ENCODE measurements around the gene NPAS3.

NPAS3 gene

DNA sequence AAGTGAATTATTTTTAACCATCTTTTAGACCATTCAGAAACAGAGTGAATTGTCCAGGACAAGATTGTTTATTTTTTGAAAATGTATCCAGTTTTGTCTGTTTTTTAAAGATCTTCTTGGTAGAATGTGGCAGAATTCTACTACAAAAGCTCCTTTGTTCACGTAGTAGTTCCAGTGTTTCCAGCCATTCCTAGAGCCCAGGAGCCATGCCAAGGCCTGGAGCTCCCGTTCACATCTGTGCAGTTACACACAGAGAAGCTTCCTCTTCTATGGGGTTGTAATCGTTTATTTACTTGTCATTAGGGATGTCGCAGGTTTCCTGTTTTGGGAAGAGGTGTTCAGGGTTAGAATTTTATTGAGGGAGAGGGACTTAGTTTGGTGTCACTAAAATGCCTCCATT is 409.8 kb downstream of the NPAS3 start:
- Histone ChIP-seq H3K4me3 (replicated peaks; ENCODE audit: insufficient read depth, low read length) (no peak overlapping the region), H3K27ac (replicated peaks) (no peak overlapping the region), H3K27me3 (ENCODE audit: insufficient read depth, poor library complexity, severe bottlenecking) (no peaks in the 10 kb centered on the region)
- no peak for DNase-seq (ENCODE audit: low read depth in 1 of 2, low spot score in 1 of 2)
- TF ChIP-seq, protein P1, sequence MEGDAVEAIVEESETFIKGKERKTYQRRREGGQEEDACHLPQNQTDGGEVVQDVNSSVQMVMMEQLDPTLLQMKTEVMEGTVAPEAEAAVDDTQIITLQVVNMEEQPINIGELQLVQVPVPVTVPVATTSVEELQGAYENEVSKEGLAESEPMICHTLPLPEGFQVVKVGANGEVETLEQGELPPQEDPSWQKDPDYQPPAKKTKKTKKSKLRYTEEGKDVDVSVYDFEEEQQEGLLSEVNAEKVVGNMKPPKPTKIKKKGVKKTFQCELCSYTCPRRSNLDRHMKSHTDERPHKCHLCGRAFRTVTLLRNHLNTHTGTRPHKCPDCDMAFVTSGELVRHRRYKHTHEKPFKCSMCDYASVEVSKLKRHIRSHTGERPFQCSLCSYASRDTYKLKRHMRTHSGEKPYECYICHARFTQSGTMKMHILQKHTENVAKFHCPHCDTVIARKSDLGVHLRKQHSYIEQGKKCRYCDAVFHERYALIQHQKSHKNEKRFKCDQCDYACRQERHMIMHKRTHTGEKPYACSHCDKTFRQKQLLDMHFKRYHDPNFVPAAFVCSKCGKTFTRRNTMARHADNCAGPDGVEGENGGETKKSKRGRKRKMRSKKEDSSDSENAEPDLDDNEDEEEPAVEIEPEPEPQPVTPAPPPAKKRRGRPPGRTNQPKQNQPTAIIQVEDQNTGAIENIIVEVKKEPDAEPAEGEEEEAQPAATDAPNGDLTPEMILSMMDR (IDR thresholded peaks at IDR 0.05; ENCODE audit: insufficient read depth, low read length): no peak
- TF ChIP-seq GABPA (IDR thresholded peaks at IDR 0.05; ENCODE audit: low read depth): no peak

DNA sequence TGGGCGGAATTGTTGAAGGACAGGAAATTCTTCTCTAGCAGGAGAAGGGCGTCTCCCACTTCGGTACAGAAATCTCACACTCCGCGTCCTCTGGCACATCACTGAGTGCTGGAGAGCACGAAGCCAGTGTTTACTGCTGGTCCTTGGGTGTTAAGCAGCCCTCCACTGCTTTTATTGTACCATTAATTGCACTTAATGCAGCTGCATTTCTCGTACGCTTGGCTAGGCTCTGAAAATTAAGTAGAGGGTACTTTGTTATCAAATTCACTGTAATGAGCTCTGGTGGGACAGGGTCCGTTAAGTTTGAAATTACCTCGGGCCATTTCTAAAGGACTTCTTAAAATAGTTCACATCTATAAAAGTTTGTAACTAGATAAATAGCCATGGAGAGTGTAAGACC is 411.2 kb downstream of the NPAS3 start:
- Histone ChIP-seq H3K27me3 (ENCODE audit: insufficient read depth, poor library complexity, severe bottlenecking) (no peaks in the 10 kb centered on the region), H3K27ac (replicated peaks) (no peak overlapping the region), H3K4me3 (replicated peaks; ENCODE audit: insufficient read depth, low read length) (no peak overlapping the region)
- DNase-seq (ENCODE audit: low read depth in 1 of 2, low spot score in 1 of 2): no peak
- TF ChIP-seq, protein P2, sequence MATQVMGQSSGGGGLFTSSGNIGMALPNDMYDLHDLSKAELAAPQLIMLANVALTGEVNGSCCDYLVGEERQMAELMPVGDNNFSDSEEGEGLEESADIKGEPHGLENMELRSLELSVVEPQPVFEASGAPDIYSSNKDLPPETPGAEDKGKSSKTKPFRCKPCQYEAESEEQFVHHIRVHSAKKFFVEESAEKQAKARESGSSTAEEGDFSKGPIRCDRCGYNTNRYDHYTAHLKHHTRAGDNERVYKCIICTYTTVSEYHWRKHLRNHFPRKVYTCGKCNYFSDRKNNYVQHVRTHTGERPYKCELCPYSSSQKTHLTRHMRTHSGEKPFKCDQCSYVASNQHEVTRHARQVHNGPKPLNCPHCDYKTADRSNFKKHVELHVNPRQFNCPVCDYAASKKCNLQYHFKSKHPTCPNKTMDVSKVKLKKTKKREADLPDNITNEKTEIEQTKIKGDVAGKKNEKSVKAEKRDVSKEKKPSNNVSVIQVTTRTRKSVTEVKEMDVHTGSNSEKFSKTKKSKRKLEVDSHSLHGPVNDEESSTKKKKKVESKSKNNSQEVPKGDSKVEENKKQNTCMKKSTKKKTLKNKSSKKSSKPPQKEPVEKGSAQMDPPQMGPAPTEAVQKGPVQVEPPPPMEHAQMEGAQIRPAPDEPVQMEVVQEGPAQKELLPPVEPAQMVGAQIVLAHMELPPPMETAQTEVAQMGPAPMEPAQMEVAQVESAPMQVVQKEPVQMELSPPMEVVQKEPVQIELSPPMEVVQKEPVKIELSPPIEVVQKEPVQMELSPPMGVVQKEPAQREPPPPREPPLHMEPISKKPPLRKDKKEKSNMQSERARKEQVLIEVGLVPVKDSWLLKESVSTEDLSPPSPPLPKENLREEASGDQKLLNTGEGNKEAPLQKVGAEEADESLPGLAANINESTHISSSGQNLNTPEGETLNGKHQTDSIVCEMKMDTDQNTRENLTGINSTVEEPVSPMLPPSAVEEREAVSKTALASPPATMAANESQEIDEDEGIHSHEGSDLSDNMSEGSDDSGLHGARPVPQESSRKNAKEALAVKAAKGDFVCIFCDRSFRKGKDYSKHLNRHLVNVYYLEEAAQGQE (IDR thresholded peaks at IDR 0.05; ENCODE audit: insufficient replicate concordance, low read depth): no peak
- TF ChIP-seq POLR2AphosphoS5 (IDR thresholded peaks at IDR 0.05; ENCODE audit: low read depth) (no peak), SPI1 (IDR thresholded peaks at IDR 0.05; ENCODE audit: borderline replicate concordance, low read depth) (no peak)
- TF ChIP-seq, protein P1 (IDR thresholded peaks at IDR 0.05; ENCODE audit: insufficient read depth, low read length): no peak

DNA sequence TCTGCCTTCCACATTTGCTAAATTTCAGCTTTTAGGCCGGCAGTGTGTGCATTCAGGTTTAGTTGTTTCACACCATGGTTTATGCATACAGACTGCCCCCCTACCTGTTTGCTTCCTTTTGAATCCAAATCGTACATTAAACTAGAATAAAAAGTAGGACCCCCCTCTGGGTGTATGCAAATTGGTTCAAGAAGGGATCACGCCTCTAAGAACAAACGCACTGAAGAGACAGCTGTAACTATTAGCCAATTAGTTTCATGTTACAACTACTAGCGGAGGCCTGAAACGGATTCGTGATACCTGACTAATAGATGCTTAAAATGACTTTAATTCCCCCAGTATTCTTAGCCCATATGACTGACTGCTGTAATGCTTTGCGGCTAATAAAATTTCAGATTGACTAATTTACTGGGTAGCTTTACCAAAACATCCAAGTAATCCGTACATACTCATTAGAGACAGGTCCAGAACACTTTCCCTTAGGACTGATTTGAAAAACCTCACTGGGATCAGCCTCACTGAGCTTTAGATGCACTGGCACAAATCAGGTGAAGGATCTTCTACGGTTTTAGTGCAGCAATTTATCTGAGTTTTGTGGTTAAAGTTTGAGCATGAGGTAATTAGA is 411.8 kb downstream of the NPAS3 start:
- no peak overlapping the region for H3K27ac ChIP-seq (replicated peaks)
- TF ChIP-seq, protein P2 (IDR thresholded peaks at IDR 0.05; ENCODE audit: insufficient replicate concordance, low read depth): no peak
- no peaks in the 10 kb centered on the region for H3K27me3 ChIP-seq (ENCODE audit: insufficient read depth, poor library complexity, severe bottlenecking)
- DNase-seq (ENCODE audit: low read depth in 1 of 2, low spot score in 1 of 2): no peak
- H3K4me3 ChIP-seq (replicated peaks; ENCODE audit: insufficient read depth, low read length): no peak overlapping the region

DNA sequence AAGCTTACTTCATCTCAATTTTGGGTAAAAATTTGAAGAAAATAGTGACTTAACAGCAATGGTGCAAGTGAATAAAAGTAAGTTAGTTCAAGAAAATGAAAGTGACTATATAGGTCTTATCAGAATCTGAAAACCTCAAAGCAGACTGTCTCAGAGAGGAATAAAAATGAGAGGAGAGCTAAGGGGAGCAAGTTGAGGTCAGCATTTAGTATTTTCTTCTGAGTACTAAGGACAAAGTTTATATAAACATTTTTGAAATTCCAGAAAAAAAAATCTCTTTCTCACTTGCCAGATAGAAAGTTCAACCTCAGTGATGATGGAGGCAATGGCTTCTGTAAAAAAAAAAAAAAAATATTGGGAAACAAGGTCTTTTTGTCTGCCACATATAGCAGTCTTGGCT is 414.1 kb downstream of the NPAS3 start:
- Histone ChIP-seq H3K27me3 (ENCODE audit: insufficient read depth, poor library complexity, severe bottlenecking) (no peaks in the 10 kb centered on the region), H3K4me3 (replicated peaks; ENCODE audit: insufficient read depth, low read length) (no peak overlapping the region), H3K27ac (replicated peaks) (no peak overlapping the region)
- no peak for DNase-seq (ENCODE audit: low read depth in 1 of 2, low spot score in 1 of 2)
- TF ChIP-seq SPI1 (IDR thresholded peaks at IDR 0.05; ENCODE audit: borderline replicate concordance, low read depth) (no peak), POLR2AphosphoS5 (IDR thresholded peaks at IDR 0.05; ENCODE audit: low read depth) (no peak), GABPA (IDR thresholded peaks at IDR 0.05; ENCODE audit: low read depth) (no peak)
- TF ChIP-seq, protein P1 (IDR thresholded peaks at IDR 0.05; ENCODE audit: insufficient read depth, low read length): no peak
- TF ChIP-seq, protein P2 (IDR thresholded peaks at IDR 0.05; ENCODE audit: insufficient replicate concordance, low read depth): no peak

Data from HL-60 (cell line).